ENCODE data around the gene VAT1L.

DNA sequence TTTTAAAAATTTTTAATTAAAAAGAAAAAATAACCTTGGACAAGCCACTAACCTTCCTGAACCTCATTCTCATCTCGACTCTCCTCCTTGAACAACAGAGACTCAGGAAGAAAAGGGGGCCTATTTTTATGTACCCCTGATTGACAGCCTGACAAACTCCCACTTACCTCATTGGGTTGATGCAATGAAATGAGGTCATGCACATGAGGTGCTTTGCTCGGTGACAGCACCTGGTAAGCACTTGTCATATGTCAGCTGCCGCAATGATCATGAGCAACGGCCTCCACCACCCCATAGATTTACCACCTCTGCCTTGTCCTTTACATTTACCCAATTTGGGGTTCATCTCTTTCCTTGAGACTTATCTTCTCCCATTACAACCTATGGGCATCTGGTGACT, 167.9 kb downstream of the VAT1L start:
- TF ChIP-seq, protein P1, sequence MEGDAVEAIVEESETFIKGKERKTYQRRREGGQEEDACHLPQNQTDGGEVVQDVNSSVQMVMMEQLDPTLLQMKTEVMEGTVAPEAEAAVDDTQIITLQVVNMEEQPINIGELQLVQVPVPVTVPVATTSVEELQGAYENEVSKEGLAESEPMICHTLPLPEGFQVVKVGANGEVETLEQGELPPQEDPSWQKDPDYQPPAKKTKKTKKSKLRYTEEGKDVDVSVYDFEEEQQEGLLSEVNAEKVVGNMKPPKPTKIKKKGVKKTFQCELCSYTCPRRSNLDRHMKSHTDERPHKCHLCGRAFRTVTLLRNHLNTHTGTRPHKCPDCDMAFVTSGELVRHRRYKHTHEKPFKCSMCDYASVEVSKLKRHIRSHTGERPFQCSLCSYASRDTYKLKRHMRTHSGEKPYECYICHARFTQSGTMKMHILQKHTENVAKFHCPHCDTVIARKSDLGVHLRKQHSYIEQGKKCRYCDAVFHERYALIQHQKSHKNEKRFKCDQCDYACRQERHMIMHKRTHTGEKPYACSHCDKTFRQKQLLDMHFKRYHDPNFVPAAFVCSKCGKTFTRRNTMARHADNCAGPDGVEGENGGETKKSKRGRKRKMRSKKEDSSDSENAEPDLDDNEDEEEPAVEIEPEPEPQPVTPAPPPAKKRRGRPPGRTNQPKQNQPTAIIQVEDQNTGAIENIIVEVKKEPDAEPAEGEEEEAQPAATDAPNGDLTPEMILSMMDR (IDR thresholded peaks at IDR 0.05; ENCODE audit: poor library complexity), result no peak
- TF ChIP-seq EZH2phosphoT487 (IDR thresholded peaks at IDR 0.05; ENCODE audit: low read depth, severe bottlenecking, unreplicated experiment), result no peak
- no peak for TF ChIP-seq EZH2 (IDR thresholded peaks at IDR 0.05; ENCODE audit: borderline replicate concordance)
